ENCODE results near the gene PRR23C. TPM values are rescaled to one million over a fixed set of nuclear protein-coding genes. Genes with fewer than 3 reads are reported as not detected.

Gene PRR23C
- total RNA-seq, 1 donor from 2014 or later: not detected

- Histone ChIP-seq H3K79me2 (ENCODE audit: insufficient read depth, low read length) (no peaks in the 10 kb centered on the region), H3K4me1 (ENCODE audit: insufficient read depth, low read length) (no peaks in the 10 kb centered on the region), H2AFZ (ENCODE audit: low read depth, low read length) (no peak overlapping the region), H3K36me3 (ENCODE audit: insufficient read depth, low read length) (no peaks in the 10 kb centered on the region), H3K4me2 (ENCODE audit: low read length) (no peak overlapping the region), H3K27me3 (ENCODE audit: insufficient read depth, low read length) (no peaks in the 10 kb centered on the region), H3K9me3 (ENCODE audit: insufficient read depth, low read depth, low read length) (no peaks in the 10 kb centered on the region), H4K20me1 (ENCODE audit: insufficient read depth, low read length) (no peaks in the 10 kb centered on the region), H3K4me3 (ENCODE audit: insufficient read depth, low read depth, low read length) (no peak overlapping the region), H3K27ac (ENCODE audit: low read depth, low read length) (no peak overlapping the region), H3K9ac (ENCODE audit: low read length) (no peak overlapping the region)
- Mint-ChIP-seq H3K9me3 (ENCODE audit: unreplicated experiment) (peaks cover 4% of the 10 kb centered on the region), H3K27ac (ENCODE audit: unreplicated experiment) (no peak overlapping the region), H3K4me1 (ENCODE audit: low read depth, unreplicated experiment) (no peaks in the 10 kb centered on the region), H3K36me3 (ENCODE audit: low read depth, unreplicated experiment) (no peaks in the 10 kb centered on the region), H3K27me3 (ENCODE audit: low read depth, unreplicated experiment) (no peaks in the 10 kb centered on the region), H3K4me3 (ENCODE audit: unreplicated experiment) (no peak overlapping the region)
- FAIRE-seq: no peak
- no peak for DNase-seq (ENCODE audit: low read depth)
- TF ChIP-seq CTCF (IDR thresholded peaks at IDR 0.05; ENCODE audit: insufficient read depth, low read depth, low read length): no peak
- TF ChIP-seq EZH2 (IDR thresholded peaks at IDR 0.05; ENCODE audit: insufficient read depth, low read length): no peak
Measured at GRCh38 chr3:139020036-139020867, 24.4 kb downstream of the PRR23C start.

GRCh38 chr3:139016430-139017048, 28.2 kb downstream of the PRR23C start:
- H3K4me1 Mint-ChIP-seq (ENCODE audit: low read depth, unreplicated experiment): no peaks in the 10 kb centered on the region
- H3K79me2 ChIP-seq (ENCODE audit: insufficient read depth, low read length): no peaks in the 10 kb centered on the region
- H3K9ac ChIP-seq (ENCODE audit: low read length): no peak overlapping the region
- no peak overlapping the region for H3K4me3 ChIP-seq (ENCODE audit: insufficient read depth, low read depth, low read length)
- H3K27me3 Mint-ChIP-seq (ENCODE audit: low read depth, unreplicated experiment): no peaks in the 10 kb centered on the region
- no peak overlapping the region for H3K4me2 ChIP-seq (ENCODE audit: low read length)
- no peaks in the 10 kb centered on the region for H3K9me3 ChIP-seq (ENCODE audit: insufficient read depth, low read depth, low read length)
- DNase-seq (ENCODE audit: low read depth): no peak
- no peaks in the 10 kb centered on the region for H3K36me3 ChIP-seq (ENCODE audit: insufficient read depth, low read length)
- H3K36me3 Mint-ChIP-seq (ENCODE audit: low read depth, unreplicated experiment): no peaks in the 10 kb centered on the region
- no peak overlapping the region for H3K27ac Mint-ChIP-seq (ENCODE audit: unreplicated experiment)
- H2AFZ ChIP-seq (ENCODE audit: low read depth, low read length): no peak overlapping the region
- peaks cover 8% of the 10 kb centered on the region for H3K9me3 Mint-ChIP-seq (ENCODE audit: unreplicated experiment)
- no peaks in the 10 kb centered on the region for H3K27me3 ChIP-seq (ENCODE audit: insufficient read depth, low read length)
- FAIRE-seq: no peak
- no peaks in the 10 kb centered on the region for H3K4me1 ChIP-seq (ENCODE audit: insufficient read depth, low read length)
- H3K4me3 Mint-ChIP-seq (ENCODE audit: unreplicated experiment): no peak overlapping the region
- H3K27ac ChIP-seq (ENCODE audit: low read depth, low read length): no peak overlapping the region
- H4K20me1 ChIP-seq (ENCODE audit: insufficient read depth, low read length): no peaks in the 10 kb centered on the region
- TF ChIP-seq CTCF (IDR thresholded peaks at IDR 0.05; ENCODE audit: insufficient read depth, low read depth, low read length) (no peak), EZH2 (IDR thresholded peaks at IDR 0.05; ENCODE audit: insufficient read depth, low read length) (no peak)

Data from astrocyte (in vitro differentiated cells and primary cell).